ENCODE measurements around the gene CDK19.

- no peak for TF ChIP-seq EZH2 (IDR thresholded peaks at IDR 0.05; ENCODE audit: insufficient read depth, low read length)
- TF ChIP-seq CTCF (IDR thresholded peaks at IDR 0.05; ENCODE audit: insufficient read depth, low read depth, low read length): no peak
Measured at GRCh38 chr6:110643175-110643574, 172.1 kb downstream of the CDK19 start.

Data from astrocyte (in vitro differentiated cells and primary cell).